HCT116 (cell line): ENCODE results near the gene LNP1. TPM values are rescaled to one million over a fixed set of nuclear protein-coding genes. Genes with fewer than 3 reads are reported as not detected.

ENCODE experiments used
- ATAC-seq: fragments of 200-7000 bp; cut with Tn5 transposase; 2 replicates; pipeline ENCODE4 v1.9.1; 2020; ENCODE audit warnings: mild to moderate bottlenecking, moderate library complexity
- BruUV-seq: library from RNA; stranded (reverse); fragments of 400-500 nt; replicated peaks from 2 replicates; lab custom pipeline; 2021; lab: Mats Ljungman, UMichigan
- CTCF ChIA-PET: fragments of 300-600 bp; sonication (Branson Sonifier 250); formaldehyde crosslinking; loops from one replicate; lab custom pipeline; 2021; ENCODE audit warnings: antibody characterized with exemption; lab: Charles Lee
- POLR2A ChIA-PET: fragments of 300-600, 350-600 bp; sonication (Branson Sonifier 250); formaldehyde crosslinking; loops from one replicate; lab custom pipeline; 2021; ENCODE audit warnings: antibody characterized with exemption; lab: Charles Lee
- RAD21 ChIA-PET, 2 experiments: fragments of 300-600 bp; sonication (Branson Sonifier 250); formaldehyde crosslinking; loops; one replicate each; lab custom pipeline; 2023; ENCODE audit warnings: low total read pairs in 2 of 2; ENCODE audit not compliant: uncharacterized antibody in 2 of 2, unreplicated experiment in 2 of 2, low non-redundant PET in 1 of 2; lab: Charles Lee
- DNase-seq: peaks from one replicate; pipeline ENCODE4 v3.0.0-alpha.2; 2010; ENCODE audit warnings: low read depth, low spot score
- H2AFZ ChIP-seq: fragments of 200-600 bp; shearing (Covaris generic), sonication (generic); 2 replicates; pipeline ENCODE4 v1.6.1; 2017; ENCODE audit warnings: low read depth, mixed run types, mixed read lengths, antibody characterized with exemption, low read length; ENCODE audit not compliant: poor library complexity, severe bottlenecking
- H3K27ac ChIP-seq: 2 replicates; pipeline ENCODE4 v1.5.1; 2012; ENCODE audit warnings: low read depth, low read length
- H3K27me3 ChIP-seq: fragments of 200-600 bp; sonication (generic); 2 replicates; pipeline ENCODE4 v1.6.1; 2016; ENCODE audit warnings: mixed run types, low read length, mixed read lengths; ENCODE audit not compliant: insufficient read depth
- H3K36me3 ChIP-seq, 2 experiments: fragments of 200-500 bp in 1 of 2; fragments of 200-600 bp in 1 of 2; sonication (Bioruptor generic) in 1 of 2; sonication (generic) in 1 of 2; 2 replicates each; pipeline versions ENCODE4 v1.5.1 to v1.6.1; 2014 to 2016; ENCODE audit warnings: low read length in 2 of 2, inconsistent platforms in 1 of 2, mixed read lengths in 1 of 2, mixed run types in 1 of 2; ENCODE audit not compliant: insufficient read depth in 2 of 2, control insufficient read depth in 1 of 2
- H3K4me1 ChIP-seq, 2 experiments: fragments of 200-600 bp in 1 of 2; sonication (generic) in 1 of 2; 2 replicates each; pipeline versions ENCODE4 v1.5.1 to v1.6.1; 2012 to 2017; ENCODE audit warnings: low read length in 2 of 2, inconsistent platforms in 1 of 2, mild to moderate bottlenecking in 1 of 2, mixed read lengths in 1 of 2, mixed run types in 1 of 2, moderate library complexity in 1 of 2; ENCODE audit not compliant: insufficient read depth in 2 of 2, control insufficient read depth in 1 of 2
- H3K4me2 ChIP-seq: fragments of 200-600 bp; sonication (generic); 2 replicates; pipeline ENCODE4 v1.6.1; 2017; ENCODE audit warnings: mixed run types, low read length, mixed read lengths
- H3K4me3 ChIP-seq, 2 experiments: fragments of 200-600 bp in 1 of 2; sonication (generic) in 1 of 2; replicated peaks in 1 of 2; 2 replicates each; pipeline ENCODE4 v1.5.1; 2011 to 2016; ENCODE audit warnings: low read length in 2 of 2, control low read depth in 1 of 2, low read depth in 1 of 2, mild to moderate bottlenecking in 1 of 2, mixed read lengths in 1 of 2, mixed run types in 1 of 2
- H3K79me2 ChIP-seq: fragments of 200-600 bp; sonication (generic); 2 replicates; pipeline ENCODE4 v1.6.1; 2017; ENCODE audit warnings: mild to moderate bottlenecking, mixed run types, low read length, moderate library complexity, mixed read lengths; ENCODE audit not compliant: insufficient read depth
- H3K9ac ChIP-seq: fragments of 200-600 bp; sonication (generic); 2 replicates; pipeline ENCODE4 v1.6.1; 2016; ENCODE audit warnings: low read length, mixed read lengths
- H3K9me2 ChIP-seq: fragments of 200-600 bp; sonication (generic), shearing (Covaris generic); 2 replicates; pipeline ENCODE4 v1.6.1; 2017; ENCODE audit warnings: mixed run types, mild to moderate bottlenecking, moderate library complexity; ENCODE audit not compliant: insufficient read depth
- H3K9me3 ChIP-seq, 2 experiments: fragments of 200-500 bp in 1 of 2; fragments of 200-600 bp in 1 of 2; sonication (Bioruptor generic) in 1 of 2; sonication (generic) in 1 of 2; 2 replicates each; pipeline ENCODE4 v1.6.1; 2014 to 2017; ENCODE audit warnings: low read length in 2 of 2, mixed read lengths in 2 of 2, inconsistent platforms in 1 of 2, low read depth in 1 of 2, mild to moderate bottlenecking in 1 of 2, mixed run types in 1 of 2, moderate library complexity in 1 of 2; ENCODE audit not compliant: control insufficient read depth in 1 of 2, insufficient read depth in 1 of 2
- H4K20me1 ChIP-seq: fragments of 200-600 bp; sonication (generic), shearing (Covaris generic); 2 replicates; pipeline ENCODE4 v1.6.1; 2017; ENCODE audit warnings: mixed run types, mild to moderate bottlenecking, moderate library complexity; ENCODE audit not compliant: insufficient read depth
- CEBPB ChIP-seq: IDR thresholded peaks from 2 replicates; pipeline ENCODE4 v1.6.1; 2012; ENCODE audit warnings: low read depth
- EGR1 ChIP-seq: IDR thresholded peaks from 2 replicates; pipeline ENCODE4 v1.6.1; 2012; ENCODE audit warnings: low read depth
- ELF1 ChIP-seq: IDR thresholded peaks from 2 replicates; pipeline ENCODE4 v1.6.1; 2012; ENCODE audit warnings: low read depth, borderline replicate concordance
- EZH2 ChIP-seq: fragments of 200-600 bp; sonication (generic); IDR thresholded peaks from 2 replicates; pipeline ENCODE4 v1.6.1; 2017; ENCODE audit warnings: antibody characterized with exemption, mixed run types
- FOSL1 ChIP-seq: IDR thresholded peaks from 2 replicates; pipeline ENCODE4 v1.6.1; 2012; ENCODE audit warnings: low read depth
- JUND ChIP-seq: IDR thresholded peaks from 2 replicates; pipeline ENCODE4 v1.6.1; 2012
- MAX ChIP-seq: IDR thresholded peaks from 2 replicates; pipeline ENCODE4 v1.6.1; 2012
- POLR2A ChIP-seq: IDR thresholded peaks from 2 replicates; pipeline ENCODE4 v1.7.0; 2011; ENCODE audit warnings: borderline replicate concordance; ENCODE audit not compliant: insufficient read depth, insufficient read length; ENCODE audit errors: extremely low read depth
- RAD21 ChIP-seq: IDR thresholded peaks from 2 replicates; pipeline ENCODE4 v1.6.1; 2012; ENCODE audit warnings: low read depth, mild to moderate bottlenecking
- REST ChIP-seq: IDR thresholded peaks from 2 replicates; pipeline ENCODE4 v1.6.1; 2012; ENCODE audit warnings: low read depth
- SIN3A ChIP-seq: IDR thresholded peaks from 2 replicates; pipeline ENCODE4 v1.6.1; 2012; ENCODE audit warnings: low read depth
- ZFX ChIP-seq: fragments of 450-650 bp; IDR thresholded peaks from 2 replicates; pipeline ENCODE4 v1.6.1; 2017
- ZNF274 ChIP-seq: fragments of 200-500 bp; sonication (Bioruptor generic); IDR thresholded peaks from 2 replicates; pipeline ENCODE4 v1.6.1; 2014; ENCODE audit warnings: mild to moderate bottlenecking, low read depth, low read length, inconsistent platforms
- intact Hi-C: fragments of 100-400 bp; cut with micrococcal nuclease; formaldehyde crosslinking; loops from 2 replicates; pipeline ENCODE4 v1.10.0; 2022
- total RNA-seq: library from RNA; stranded (reverse); gene quantifications from one replicate; pipeline ENCODE4 v1.2.1, GENCODE V29; 2021; ENCODE audit not compliant: unreplicated experiment

The LNP1 gene
- total RNA-seq, 1 experiment from 2014 or later: 1.6 TPM

GRCh38 chr3:100420885-100421284 lies 19.5 kb downstream of the LNP1 start:
- no TSS peak for BruUV-seq
- Histone ChIP-seq H3K27ac (no peak overlapping the region), H3K27me3 (peaks cover 8% of the 10 kb centered on the region), H3K9me2 (no peaks in the 10 kb centered on the region)
- POLR2A ChIA-PET: no interaction called here
- TF ChIP-seq POLR2A: no peak
- TF ChIP-seq, all 23 proteins: peak for 0
- Histone ChIP-seq H3K79me2 (no peaks in the 10 kb centered on the region), H4K20me1 (no peaks in the 10 kb centered on the region), H3K4me1 (peaks cover 0 to 4% of the 10 kb centered on the region in 2 experiments; a peak in 1 of 4 replicates), H3K36me3 (no peaks in the 10 kb centered on the region), H3K4me3 (no peak overlapping the region), H2AFZ (no peak overlapping the region), H3K4me2 (no peak overlapping the region), H3K9ac (no peak overlapping the region), H3K9me3 (no peaks in the 10 kb centered on the region)
- DNase-seq: no peak
- intact Hi-C loops: no loop called here
- ChIA-PET RAD21 (no interaction called here), CTCF (no interaction called here)
- ATAC-seq: no peak

- no peaks in the 10 kb centered on the region for H3K9me2 ChIP-seq
- DNase-seq (no peak), ATAC-seq (no peak)
- H4K20me1 ChIP-seq: no peaks in the 10 kb centered on the region
- H2AFZ ChIP-seq: no peak overlapping the region
- no peaks in the 10 kb centered on the region for H3K9me3 ChIP-seq
- no peaks in the 10 kb centered on the region for H3K36me3 ChIP-seq
- H3K4me1 ChIP-seq: peaks cover 0 to 4% of the 10 kb centered on the region in 2 experiments; a peak in 1 of 4 replicates
- H3K79me2 ChIP-seq: no peaks in the 10 kb centered on the region
- intact Hi-C loops: no loop called here
- H3K4me2 ChIP-seq: no peak overlapping the region
- peaks cover 12% of the 10 kb centered on the region for H3K27me3 ChIP-seq
- RAD21 ChIA-PET: no interaction called here
- no peak overlapping the region for H3K27ac ChIP-seq
- H3K9ac ChIP-seq: no peak overlapping the region
- BruUV-seq: no TSS peak
- TF ChIP-seq REST (no peak), FOSL1 (no peak), ZNF274 (no peak), CEBPB (no peak), ZFX (no peak), ELF1 (no peak), RAD21 (no peak), SIN3A (no peak), EZH2 (no peak), EGR1 (no peak), JUND (no peak), MAX (no peak)
- TF ChIP-seq, all 23 proteins: peak for 0
- POLR2A ChIA-PET: no interaction called here
- no peak overlapping the region for H3K4me3 ChIP-seq
- CTCF ChIA-PET: no interaction called here
Measured at GRCh38 chr3:100423611-100424010, 22.3 kb downstream of the LNP1 start.
